Thymus (tissue), 11 donors: Measurements from ENCODE around the gene PADI6. TPM values are rescaled to one million over a fixed set of nuclear protein-coding genes. Genes with fewer than 3 reads are reported as not detected.
A peak's percentile ranks its signal among the peaks of the same experiment; 100 is the strongest.

ENCODE experiments used
- DNase-seq, 9 donors: peaks; one replicate each; pipeline ENCODE4 v3.0.0-alpha.2; 2013; ENCODE audit warnings: low spot score in 9 of 9, low read depth in 6 of 9, missing footprints in 1 of 9
- H3K27ac ChIP-seq, 2 donors: one replicate each; pipeline ENCODE4 v1.5.1; 2013; ENCODE audit warnings: control low read depth in 1 of 2, low read depth in 1 of 2, low read length in 1 of 2, mild to moderate bottlenecking in 1 of 2, moderate library complexity in 1 of 2
- H3K27me3 ChIP-seq, 2 donors: one replicate each; pipeline ENCODE4 v1.5.1; 2013; ENCODE audit warnings: low read length in 1 of 2; ENCODE audit not compliant: control insufficient read depth in 2 of 2, insufficient read depth in 1 of 2
- H3K36me3 ChIP-seq, 2 donors: one replicate each; pipeline ENCODE4 v1.5.1; 2013; ENCODE audit warnings: low read length in 1 of 2, mild to moderate bottlenecking in 1 of 2, moderate library complexity in 1 of 2; ENCODE audit not compliant: control insufficient read depth in 2 of 2, insufficient read depth in 2 of 2
- H3K4me1 ChIP-seq, 2 donors: one replicate each; pipeline ENCODE4 v1.5.1; 2013; ENCODE audit warnings: low read length in 2 of 2; ENCODE audit not compliant: control insufficient read depth in 2 of 2, insufficient read depth in 2 of 2
- H3K4me3 ChIP-seq, 2 donors: one replicate each; pipeline ENCODE4 v1.5.1; 2013; ENCODE audit warnings: low read length in 2 of 2, control low read depth in 1 of 2, mild to moderate bottlenecking in 1 of 2
- H3K9me3 ChIP-seq, 2 donors: one replicate each; pipeline ENCODE4 v1.5.1; 2013; ENCODE audit warnings: low read length in 1 of 2, mild to moderate bottlenecking in 1 of 2; ENCODE audit not compliant: control insufficient read depth in 2 of 2, insufficient read depth in 1 of 2
- WGBS: extraction: QIAGEN DNeasy Blood & Tissue Kit; methylation state at CpG from one replicate; pipeline ENCODE4 v1.1.7; 2013; 5-methylcytosine and 5-hydroxymethylcytosine counted together
- polyA plus RNA-seq: library from polyadenylated mRNA; stranded (reverse); fragments of 200-250 nt; gene quantifications from one replicate; pipeline ENCODE4 v1.2.3, GENCODE V29; 2013
- total RNA-seq: library from RNA; stranded (reverse); fragments of 120-200 nt; gene quantifications from one replicate; pipeline ENCODE4 v1.2.4, GENCODE V29; 2013
- donor health status: healthy.

PADI6 gene
- total and polyA plus RNA-seq, 2 donors: 0.09 to 0.16 TPM

- Histone ChIP-seq H3K27me3 (no peaks in the 10 kb centered on the region), H3K36me3 (no peaks in the 10 kb centered on the region)
- WGBS: 97% methylated on average over 8 of the region's 8 CpGs
These were observed 20.2 kb upstream of the PADI6 start for GRCh38 chr1:17351598-17352324.

GRCh38 chr1:17352419-17352909 lies 19.5 kb upstream of the PADI6 start:
- Histone ChIP-seq H3K9me3 (no peaks in the 10 kb centered on the region), H3K27me3 (no peaks in the 10 kb centered on the region), H3K36me3 (no peaks in the 10 kb centered on the region), H3K27ac (no peak overlapping the region), H3K4me1 (peaks cover 14% of the 10 kb centered on the region in 2 donors), H3K4me3 (no peak overlapping the region)
- 97% methylated on average over 8 of the region's 8 CpGs for WGBS
- no peak for DNase-seq

More at GRCh38 chr1:17351598-17352324, 20.2 kb upstream of the PADI6 start:
- H3K9me3 ChIP-seq: no peaks in the 10 kb centered on the region
- peaks cover 13% of the 10 kb centered on the region in 2 donors for H3K4me1 ChIP-seq
- no peak for DNase-seq
- no peak overlapping the region for H3K27ac ChIP-seq
- H3K4me3 ChIP-seq: no peak overlapping the region

GRCh38 chr1:17355898-17356297 lies 16.1 kb upstream of the PADI6 start:
- Histone ChIP-seq H3K9me3 (no peaks in the 10 kb centered on the region), H3K4me1 (peaks cover 14% of the 10 kb centered on the region in 2 donors), H3K4me3 (peak overlapping the region; percentile 22 to 51), H3K27me3 (no peaks in the 10 kb centered on the region), H3K36me3 (no peaks in the 10 kb centered on the region), H3K27ac (peak overlapping the region; percentile 22 to 75)
- 3% methylated on average over 6 of the region's 6 CpGs for WGBS
- peak in 8 of 9 donors; percentile 20 to 73 (median 36) for DNase-seq

GRCh38 chr1:17356387-17357026 lies 15.5 kb upstream of the PADI6 start:
- Histone ChIP-seq H3K27ac (peak overlapping the region; percentile 22 to 75), H3K4me3 (peak overlapping the region; percentile 22 to 51), H3K4me1 (peaks cover 14% of the 10 kb centered on the region in 2 donors), H3K9me3 (no peaks in the 10 kb centered on the region), H3K27me3 (no peaks in the 10 kb centered on the region), H3K36me3 (no peaks in the 10 kb centered on the region)
- DNase-seq: peak in 3 of 9 donors; percentile 4 to 15 (median 5)
- WGBS: 29% methylated on average over 12 of the region's 12 CpGs

- WGBS: 95% methylated on average over 3 of the region's 4 CpGs
- Histone ChIP-seq H3K4me3 (no peak overlapping the region), H3K4me1 (peaks cover 14% of the 10 kb centered on the region in 2 donors), H3K9me3 (no peaks in the 10 kb centered on the region), H3K27me3 (no peaks in the 10 kb centered on the region), H3K36me3 (no peaks in the 10 kb centered on the region), H3K27ac (no peak overlapping the region)
- DNase-seq: no peak
These were observed 13.4 kb upstream of the PADI6 start for GRCh38 chr1:17358557-17358956.

- H3K36me3 ChIP-seq: no peaks in the 10 kb centered on the region
- DNase-seq: no peak
- no peak overlapping the region for H3K27ac ChIP-seq
- H3K4me1 ChIP-seq: peaks cover 14% of the 10 kb centered on the region in 2 donors
- WGBS: 93% methylated on average over 11 of the region's 11 CpGs
- no peaks in the 10 kb centered on the region for H3K9me3 ChIP-seq
- no peaks in the 10 kb centered on the region for H3K27me3 ChIP-seq
- no peak overlapping the region for H3K4me3 ChIP-seq
These were observed 13.0 kb upstream of the PADI6 start for GRCh38 chr1:17359031-17359430.

- DNase-seq: no peak
- Histone ChIP-seq H3K9me3 (no peaks in the 10 kb centered on the region), H3K27me3 (no peaks in the 10 kb centered on the region), H3K4me1 (peaks cover 14% of the 10 kb centered on the region in 2 donors), H3K4me3 (no peak overlapping the region), H3K36me3 (no peaks in the 10 kb centered on the region), H3K27ac (no peak overlapping the region)
- 95% methylated on average over 9 of the region's 9 CpGs for WGBS
These were observed 12.2 kb upstream of the PADI6 start for GRCh38 chr1:17359808-17360207.

- 94% methylated on average over 11 of the region's 11 CpGs for WGBS
- no peaks in the 10 kb centered on the region for H3K27me3 ChIP-seq
- H3K36me3 ChIP-seq: no peaks in the 10 kb centered on the region
- peaks cover 14% of the 10 kb centered on the region in 2 donors for H3K4me1 ChIP-seq
- H3K4me3 ChIP-seq: no peak overlapping the region
- H3K9me3 ChIP-seq: no peaks in the 10 kb centered on the region
- no peak overlapping the region for H3K27ac ChIP-seq
- DNase-seq: no peak
These were observed 11.6 kb upstream of the PADI6 start for GRCh38 chr1:17360272-17360956.

GRCh38 chr1:17361687-17362086 lies 10.3 kb upstream of the PADI6 start:
- DNase-seq: no peak
- no peaks in the 10 kb centered on the region for H3K27me3 ChIP-seq
- H3K4me3 ChIP-seq: no peak overlapping the region
- peaks cover 2% of the 10 kb centered on the region in 2 donors for H3K4me1 ChIP-seq
- H3K9me3 ChIP-seq: no peaks in the 10 kb centered on the region
- 97% methylated on average over 4 of the region's 4 CpGs for WGBS
- no peak overlapping the region for H3K27ac ChIP-seq
- H3K36me3 ChIP-seq: no peaks in the 10 kb centered on the region
